Suprapubic skin (tissue), 4 donors: ENCODE measurements around the gene SMARCA4. TPM values are rescaled to one million over a fixed set of nuclear protein-coding genes. Genes with fewer than 3 reads are reported as not detected.
A peak's percentile ranks its signal among the peaks of the same experiment; 100 is the strongest.
"Not testable (repeated sequence)": the region's sequence is repeated elsewhere in the genome, so short reads cannot be mapped to it uniquely, and the experiment has no call there.

Experiments used
- DNase-seq, 2 donors: peaks; one replicate each; pipeline ENCODE4 v3.0.0-alpha.2; 2019; ENCODE audit warnings: low spot score in 2 of 2
- H3K27ac ChIP-seq: fragments of 200-600 bp; sonication (generic); one replicate; pipeline ENCODE4 v1.5.1; 2019
- H3K27me3 ChIP-seq: fragments of 200-600 bp; sonication (generic); one replicate; pipeline ENCODE4 v1.5.1; 2019
- H3K36me3 ChIP-seq: fragments of 200-600 bp; sonication (generic); one replicate; pipeline ENCODE4 v1.5.1; 2019
- H3K4me1 ChIP-seq: fragments of 200-600 bp; sonication (generic); one replicate; pipeline ENCODE4 v1.5.1; 2019
- H3K4me3 ChIP-seq: fragments of 200-600 bp; sonication (generic); one replicate; pipeline ENCODE4 v1.5.1; 2019; ENCODE audit warnings: mild to moderate bottlenecking
- H3K9me3 ChIP-seq: fragments of 200-600 bp; sonication (generic); one replicate; pipeline ENCODE4 v1.5.1; 2019
- EP300 ChIP-seq: sonication (generic); formaldehyde crosslinking; IDR thresholded peaks from one replicate; pipeline ENCODE4 v1.6.1; 2017; ENCODE audit warnings: antibody characterized with exemption
- POLR2A ChIP-seq, 2 donors: fragments of 450-650 bp; IDR thresholded peaks; one replicate each; pipeline ENCODE4 v1.6.1; 2017; ENCODE audit warnings: antibody characterized with exemption in 2 of 2, mild to moderate bottlenecking in 2 of 2, moderate library complexity in 2 of 2
- POLR2AphosphoS5 ChIP-seq, 3 donors: sonication (generic); formaldehyde crosslinking; IDR thresholded peaks; one replicate each; pipeline ENCODE4 v1.6.1; 2017; ENCODE audit warnings: antibody characterized with exemption in 3 of 3
- WGBS: methylation state at CpG from one replicate; pipeline ENCODE4 v1.1.5; 2018; 5-methylcytosine and 5-hydroxymethylcytosine counted together
- total RNA-seq, 4 donors: library from RNA; depleted of rRNA; stranded (reverse); fragments of >200 nt; gene quantifications; one replicate each; pipeline ENCODE4 v1.1.0, GENCODE V29; 2016
- TF ChIP-seq, protein P1 (sequence below), 2 donors: fragments of 200-600 bp in 1 of 2; fragments of 450-650 bp in 1 of 2; sonication (generic) in 1 of 2; IDR thresholded peaks; one replicate each; pipeline ENCODE4 v1.5.1; 2016 to 2019; ENCODE audit warnings: antibody characterized with exemption in 2 of 2, mild to moderate bottlenecking in 1 of 2, moderate library complexity in 1 of 2

SMARCA4 gene
- total RNA-seq, 4 donors from 2014 or later, result 85.2 to 142 (median 101) TPM

DNA sequence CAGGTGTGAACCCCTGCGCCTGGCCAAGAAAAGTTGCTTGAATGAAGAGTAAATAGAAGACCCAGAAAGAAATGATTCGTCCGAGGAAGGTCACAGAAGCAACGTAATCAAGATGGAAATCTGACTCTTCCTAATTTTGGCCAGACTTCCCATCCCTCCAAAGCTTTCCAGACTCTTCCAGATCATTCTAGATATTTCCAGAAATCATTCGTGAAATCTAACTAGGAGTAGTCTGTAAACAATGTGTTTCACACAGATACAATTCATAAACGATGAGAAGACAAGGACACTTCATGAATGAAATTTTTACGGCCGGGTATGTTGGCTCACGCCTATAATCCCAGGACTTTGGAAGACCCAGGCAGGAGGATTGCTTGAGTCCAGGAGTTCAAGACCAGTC is 119.2 kb downstream of the SMARCA4 start:
- DNase-seq, result no peak
- WGBS, result 88% methylated on average over 9 of the region's 9 CpGs

DNA sequence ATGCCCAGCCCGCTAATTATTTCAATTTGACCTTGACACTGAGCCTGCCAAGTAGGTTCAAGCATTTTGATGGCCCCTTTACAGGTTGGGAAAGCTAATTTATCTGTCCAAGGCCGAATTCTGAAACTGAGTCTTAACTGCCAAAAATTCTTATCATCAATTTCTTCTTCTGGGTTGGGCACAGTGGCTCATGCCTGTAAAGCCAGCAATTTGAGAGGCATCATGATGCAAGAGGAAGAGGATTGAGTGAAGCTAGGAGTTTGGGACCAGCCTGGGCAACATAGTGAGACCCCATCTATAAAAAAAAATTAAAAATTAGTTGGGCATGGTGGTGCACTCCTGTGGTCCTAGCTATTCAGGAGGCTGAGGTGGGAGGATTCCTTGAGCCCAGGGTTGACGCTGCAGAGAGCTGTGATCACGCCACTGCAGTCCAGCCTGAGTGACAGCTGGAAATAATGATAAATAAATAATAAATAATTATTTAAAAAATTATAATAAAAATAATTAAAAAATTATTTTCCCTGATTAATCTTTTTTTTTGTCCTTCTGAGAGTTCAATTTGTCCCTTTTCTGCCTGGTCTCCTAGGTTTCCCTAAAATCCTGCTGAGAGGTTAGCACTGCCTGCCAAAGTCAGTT is 127.2 kb downstream of the SMARCA4 start:
- no peaks in the 10 kb centered on the region for H3K27me3 ChIP-seq
- H3K27ac ChIP-seq, result peak overlapping the region; percentile 96
- TF ChIP-seq POLR2AphosphoS5 (IDR thresholded peaks at IDR 0.05), result no peak
- TF ChIP-seq, protein P1, sequence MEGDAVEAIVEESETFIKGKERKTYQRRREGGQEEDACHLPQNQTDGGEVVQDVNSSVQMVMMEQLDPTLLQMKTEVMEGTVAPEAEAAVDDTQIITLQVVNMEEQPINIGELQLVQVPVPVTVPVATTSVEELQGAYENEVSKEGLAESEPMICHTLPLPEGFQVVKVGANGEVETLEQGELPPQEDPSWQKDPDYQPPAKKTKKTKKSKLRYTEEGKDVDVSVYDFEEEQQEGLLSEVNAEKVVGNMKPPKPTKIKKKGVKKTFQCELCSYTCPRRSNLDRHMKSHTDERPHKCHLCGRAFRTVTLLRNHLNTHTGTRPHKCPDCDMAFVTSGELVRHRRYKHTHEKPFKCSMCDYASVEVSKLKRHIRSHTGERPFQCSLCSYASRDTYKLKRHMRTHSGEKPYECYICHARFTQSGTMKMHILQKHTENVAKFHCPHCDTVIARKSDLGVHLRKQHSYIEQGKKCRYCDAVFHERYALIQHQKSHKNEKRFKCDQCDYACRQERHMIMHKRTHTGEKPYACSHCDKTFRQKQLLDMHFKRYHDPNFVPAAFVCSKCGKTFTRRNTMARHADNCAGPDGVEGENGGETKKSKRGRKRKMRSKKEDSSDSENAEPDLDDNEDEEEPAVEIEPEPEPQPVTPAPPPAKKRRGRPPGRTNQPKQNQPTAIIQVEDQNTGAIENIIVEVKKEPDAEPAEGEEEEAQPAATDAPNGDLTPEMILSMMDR (IDR thresholded peaks at IDR 0.05), result no peak
- TF ChIP-seq POLR2A (IDR thresholded peaks at IDR 0.05), result no peak
- peaks cover 74% of the 10 kb centered on the region for H3K4me1 ChIP-seq
- H3K9me3 ChIP-seq, result no peaks in the 10 kb centered on the region
- no peaks in the 10 kb centered on the region for H3K36me3 ChIP-seq
- H3K4me3 ChIP-seq, result no peak overlapping the region
- 69% methylated on average over 4 of the region's 4 CpGs for WGBS
- no peak for DNase-seq

More for the DNA sequence above, 119.2 kb downstream of the SMARCA4 start:
- Histone ChIP-seq H3K27me3 (no peaks in the 10 kb centered on the region), H3K36me3 (no peaks in the 10 kb centered on the region), H3K4me3 (no peak overlapping the region), H3K4me1 (peaks cover 13% of the 10 kb centered on the region), H3K9me3 (no peaks in the 10 kb centered on the region), H3K27ac (no peak overlapping the region)
- TF ChIP-seq POLR2AphosphoS5 (IDR thresholded peaks at IDR 0.05), result no peak
- no peak for TF ChIP-seq POLR2A (IDR thresholded peaks at IDR 0.05)
- TF ChIP-seq EP300, result no peak
- TF ChIP-seq, protein P1 (IDR thresholded peaks at IDR 0.05), result no peak

DNA sequence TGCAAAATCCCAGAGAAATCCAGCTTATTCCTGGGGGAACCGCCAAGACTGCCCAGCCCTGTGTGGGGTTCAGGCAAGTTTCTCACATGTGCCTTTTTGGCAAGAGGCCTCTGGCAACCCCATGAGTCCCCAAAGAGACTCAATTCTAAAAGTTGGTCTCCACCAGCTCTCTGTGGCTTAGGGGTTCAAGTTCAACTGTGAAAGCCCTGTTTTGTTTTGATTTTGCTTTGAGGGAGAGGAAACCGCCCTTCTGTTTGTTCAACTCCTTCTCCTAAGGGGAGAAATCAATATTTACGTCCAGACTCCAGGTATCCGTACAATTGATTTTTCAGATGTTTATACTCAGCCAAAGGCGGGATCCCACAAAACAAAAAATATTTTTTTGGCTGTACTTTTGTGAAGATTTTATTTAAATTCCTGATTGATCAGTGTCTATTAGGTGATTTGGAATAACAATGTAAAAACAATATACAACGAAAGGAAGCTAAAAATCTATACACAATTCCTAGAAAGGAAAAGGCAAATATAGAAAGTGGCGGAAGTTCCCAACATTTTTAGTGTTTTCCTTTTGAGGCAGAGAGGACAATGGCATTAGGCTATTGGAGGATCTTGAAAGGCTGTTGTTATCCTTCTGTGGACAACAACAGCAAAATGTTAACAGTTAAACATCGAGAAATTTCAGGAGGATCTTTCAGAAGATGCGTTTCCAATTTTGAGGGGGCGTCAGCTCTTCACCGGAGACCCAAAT is 127.8 kb downstream of the SMARCA4 start:
- Histone ChIP-seq H3K27me3 (no peaks in the 10 kb centered on the region), H3K27ac (peak overlapping the region; percentile 96), H3K36me3 (no peaks in the 10 kb centered on the region), H3K4me1 (peaks cover 80% of the 10 kb centered on the region), H3K4me3 (peak overlapping the region; percentile 60), H3K9me3 (no peaks in the 10 kb centered on the region)
- WGBS, result 15% methylated on average over 11 of the region's 11 CpGs
- TF ChIP-seq POLR2A (IDR thresholded peaks at IDR 0.05) (no peak), EP300 (no peak), POLR2AphosphoS5 (IDR thresholded peaks at IDR 0.05) (no peak)
- TF ChIP-seq, protein P1 (IDR thresholded peaks at IDR 0.05), result no peak
- peak in 1 of 2 donors; percentile 71 for DNase-seq

DNA sequence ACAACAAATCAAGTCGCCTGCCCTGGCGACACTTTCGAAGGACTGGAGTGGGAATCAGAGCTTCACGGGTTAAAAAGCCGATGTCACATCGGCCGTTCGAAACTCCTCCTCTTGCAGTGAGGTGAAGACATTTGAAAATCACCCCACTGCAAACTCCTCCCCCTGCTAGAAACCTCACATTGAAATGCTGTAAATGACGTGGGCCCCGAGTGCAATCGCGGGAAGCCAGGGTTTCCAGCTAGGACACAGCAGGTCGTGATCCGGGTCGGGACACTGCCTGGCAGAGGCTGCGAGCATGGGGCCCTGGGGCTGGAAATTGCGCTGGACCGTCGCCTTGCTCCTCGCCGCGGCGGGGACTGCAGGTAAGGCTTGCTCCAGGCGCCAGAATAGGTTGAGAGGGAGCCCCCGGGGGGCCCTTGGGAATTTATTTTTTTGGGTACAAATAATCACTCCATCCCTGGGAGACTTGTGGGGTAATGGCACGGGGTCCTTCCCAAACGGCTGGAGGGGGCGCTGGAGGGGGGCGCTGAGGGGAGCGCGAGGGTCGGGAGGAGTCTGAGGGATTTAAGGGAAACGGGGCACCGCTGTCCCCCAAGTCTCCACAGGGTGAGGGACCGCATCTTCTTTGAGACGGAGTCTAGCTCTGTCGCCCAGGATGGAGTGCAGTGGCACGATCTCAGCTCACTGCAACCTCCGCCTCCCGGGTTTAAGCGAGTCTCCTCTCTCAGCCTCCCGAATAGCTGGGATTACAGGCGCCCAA is 128.6 kb downstream of the SMARCA4 start, which contains the start of gene LDLR:
TSS of gene LDLR (plus strand) at position 210 of the 760 bp plus-strand sequence. CDS start at position 296, 86 bp downstream.
- H3K4me1 ChIP-seq, result peaks cover 80% of the 10 kb centered on the region
- DNase-seq, result peak; percentile 94 to 95
- no peaks in the 10 kb centered on the region for H3K27me3 ChIP-seq
- WGBS, result 1% methylated on average over 38 of the region's 43 CpGs
- no peaks in the 10 kb centered on the region for H3K36me3 ChIP-seq
- H3K9me3 ChIP-seq, result no peaks in the 10 kb centered on the region
- H3K4me3 ChIP-seq, result peak within 1 kb of the TSS; percentile 60
- peak within 1 kb of the TSS; percentile 96 for H3K27ac ChIP-seq
- peak; percentile 55 for TF ChIP-seq EP300
- TF ChIP-seq POLR2AphosphoS5 (IDR thresholded peaks at IDR 0.05), result peak; percentile 61 to 94 (median 79)
- TF ChIP-seq POLR2A (IDR thresholded peaks at IDR 0.05), result peak in 1 of 2 donors; percentile 82
- TF ChIP-seq, protein P1 (IDR thresholded peaks at IDR 0.05), result no peak

DNA sequence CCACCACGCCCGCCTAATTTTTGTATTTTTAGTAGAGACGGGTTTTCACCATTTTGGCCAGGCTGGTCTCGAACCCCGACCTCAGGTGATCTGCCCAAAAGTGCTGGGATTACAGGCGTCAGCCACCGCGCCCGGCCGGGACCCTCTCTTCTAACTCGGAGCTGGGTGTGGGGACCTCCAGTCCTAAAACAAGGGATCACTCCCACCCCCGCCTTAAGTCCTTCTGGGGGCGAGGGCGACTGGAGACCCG is 129.1 kb downstream of the SMARCA4 start:
- H3K9me3 ChIP-seq, H3K36me3 ChIP-seq, H3K27me3 ChIP-seq, DNase-seq: not testable (repeated sequence)
- H3K27ac ChIP-seq, result peak overlapping the region; percentile 96
- H3K4me1 ChIP-seq, result peaks cover 80% of the 10 kb centered on the region
- WGBS, result 0% methylated on average over 10 of the region's 15 CpGs
- peak overlapping the region; percentile 60 for H3K4me3 ChIP-seq
